ENCODE results near the gene CFL1.

DNA sequence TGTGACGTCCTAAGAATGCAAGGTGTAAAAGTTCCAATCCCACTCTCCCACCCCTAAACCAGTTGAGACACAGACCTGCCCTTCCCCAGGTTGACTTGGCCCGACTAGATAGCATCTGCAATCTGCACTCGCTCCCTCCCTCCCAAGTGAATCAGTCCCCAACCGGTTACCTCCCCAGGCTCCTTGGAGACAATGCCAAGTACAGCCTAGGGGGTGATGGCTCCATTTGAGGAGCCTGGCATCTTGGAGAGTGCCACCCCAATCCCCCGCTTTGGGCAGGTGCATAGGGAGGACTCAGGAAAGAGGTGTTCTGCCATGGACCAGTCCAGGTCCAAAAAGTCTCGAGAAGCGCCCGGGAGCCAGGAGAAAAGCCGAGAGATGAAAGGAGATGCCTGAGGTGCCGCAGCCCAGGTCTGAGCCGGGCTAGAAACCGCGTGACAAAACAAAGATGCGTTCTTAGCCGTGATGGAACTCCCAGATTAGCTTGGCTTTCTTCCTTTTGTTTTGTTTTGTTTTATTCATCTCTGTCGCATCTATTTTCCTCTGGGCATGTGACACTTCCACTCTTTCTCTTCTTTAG lies 42.9 kb downstream of the CFL1 start:
- TF ChIP-seq, protein P1, sequence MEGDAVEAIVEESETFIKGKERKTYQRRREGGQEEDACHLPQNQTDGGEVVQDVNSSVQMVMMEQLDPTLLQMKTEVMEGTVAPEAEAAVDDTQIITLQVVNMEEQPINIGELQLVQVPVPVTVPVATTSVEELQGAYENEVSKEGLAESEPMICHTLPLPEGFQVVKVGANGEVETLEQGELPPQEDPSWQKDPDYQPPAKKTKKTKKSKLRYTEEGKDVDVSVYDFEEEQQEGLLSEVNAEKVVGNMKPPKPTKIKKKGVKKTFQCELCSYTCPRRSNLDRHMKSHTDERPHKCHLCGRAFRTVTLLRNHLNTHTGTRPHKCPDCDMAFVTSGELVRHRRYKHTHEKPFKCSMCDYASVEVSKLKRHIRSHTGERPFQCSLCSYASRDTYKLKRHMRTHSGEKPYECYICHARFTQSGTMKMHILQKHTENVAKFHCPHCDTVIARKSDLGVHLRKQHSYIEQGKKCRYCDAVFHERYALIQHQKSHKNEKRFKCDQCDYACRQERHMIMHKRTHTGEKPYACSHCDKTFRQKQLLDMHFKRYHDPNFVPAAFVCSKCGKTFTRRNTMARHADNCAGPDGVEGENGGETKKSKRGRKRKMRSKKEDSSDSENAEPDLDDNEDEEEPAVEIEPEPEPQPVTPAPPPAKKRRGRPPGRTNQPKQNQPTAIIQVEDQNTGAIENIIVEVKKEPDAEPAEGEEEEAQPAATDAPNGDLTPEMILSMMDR (IDR thresholded peaks at IDR 0.05; ENCODE audit: low read length): no peak
- no peak for TF ChIP-seq EZH2phosphoT487 (IDR thresholded peaks at IDR 0.05; ENCODE audit: low read length)
- no peak for TF ChIP-seq EZH2 (optimal IDR thresholded peaks at IDR 0.05; ENCODE audit: low read depth, low read length)

All from MM.1S (cell line).